HepG2 (cell line): ENCODE results near the gene CTU2. TPM values are rescaled to one million over a fixed set of nuclear protein-coding genes. Genes with fewer than 3 reads are reported as not detected.
A peak's percentile ranks its signal among the peaks of the same experiment; 100 is the strongest.

Experiments used
- ATF7 ChIP-seq, 2 experiments: fragments of 450-650 bp in 1 of 2; sonication (generic) in 1 of 2; formaldehyde crosslinking in 1 of 2; IDR thresholded peaks; 2 replicates each; pipeline versions ENCODE4 v1.4.0 to v1.6.1; 2016 to 2020; ENCODE audit warnings: antibody characterized with exemption in 1 of 2, mild to moderate bottlenecking in 1 of 2, missing genetic modification reagents in 1 of 2
- ATM ChIP-seq: fragments of 450-650 bp; IDR thresholded peaks from 2 replicates; pipeline ENCODE4 v1.7.1; 2017; ENCODE audit warnings: mild to moderate bottlenecking, borderline replicate concordance
- FOXK2 ChIP-seq: fragments of 450-650 bp; IDR thresholded peaks from 2 replicates; pipeline ENCODE4 v1.6.1; 2016
- HDAC2 ChIP-seq: sonication (generic); formaldehyde crosslinking; IDR thresholded peaks from 2 replicates; pipeline ENCODE4 v1.4.0; 2020; ENCODE audit warnings: missing genetic modification reagents
- HHEX ChIP-seq: IDR thresholded peaks from 2 replicates; pipeline ENCODE4 v1.6.1; 2016; ENCODE audit warnings: control low read depth
- MED1 ChIP-seq: sonication (generic); formaldehyde crosslinking; IDR thresholded peaks from 2 replicates; pipeline ENCODE4 v1.4.0; 2020; ENCODE audit warnings: missing genetic modification reagents
- NAIF1 ChIP-seq: sonication (generic); formaldehyde crosslinking; IDR thresholded peaks from 2 replicates; pipeline ENCODE4 v1.5.0; 2020; ENCODE audit warnings: mild to moderate bottlenecking, missing genetic modification reagents, borderline replicate concordance
- NR2C2 ChIP-seq: sonication (generic); formaldehyde crosslinking; IDR thresholded peaks from 2 replicates; pipeline ENCODE4 v1.4.0; 2020; ENCODE audit warnings: missing genetic modification reagents, mild to moderate bottlenecking, moderate library complexity, borderline replicate concordance
- NR3C1 ChIP-seq: sonication (generic); formaldehyde crosslinking; IDR thresholded peaks from 2 replicates; pipeline ENCODE4 v1.4.0; 2020; ENCODE audit warnings: missing genetic modification reagents
- RCOR2 ChIP-seq: IDR thresholded peaks from 2 replicates; pipeline ENCODE4 v1.6.1; 2016; ENCODE audit warnings: missing biosample characterization, missing genetic modification reagents
- SALL1 ChIP-seq: sonication (generic); formaldehyde crosslinking; IDR thresholded peaks from 2 replicates; pipeline ENCODE4 v1.8.0; 2022; ENCODE audit warnings: mild to moderate bottlenecking, missing genetic modification reagents
- SNRNP70 ChIP-seq: fragments of 200-400 bp; formaldehyde crosslinking; IDR thresholded peaks from 2 replicates; pipeline ENCODE4 v1.6.1; 2017; ENCODE audit warnings: mild to moderate bottlenecking, low read depth, low read length, moderate library complexity
- TAF1 ChIP-seq: sonication (generic); formaldehyde crosslinking; IDR thresholded peaks from 2 replicates; pipeline ENCODE4 v1.4.0; 2020; ENCODE audit warnings: missing genetic modification reagents
- TFAP4 ChIP-seq: sonication (generic); IDR thresholded peaks from 2 replicates; pipeline ENCODE4 v1.6.1; 2016; ENCODE audit warnings: low read depth, borderline replicate concordance
- ZFP36L1 ChIP-seq: sonication (generic); formaldehyde crosslinking; IDR thresholded peaks from 2 replicates; pipeline ENCODE4 v1.8.0; 2022; ENCODE audit warnings: mild to moderate bottlenecking, missing genetic modification reagents, moderate library complexity
- ZKSCAN1 ChIP-seq: fragments of 150-350 bp; IDR thresholded peaks from 2 replicates; pipeline ENCODE4 v1.6.1; 2014; ENCODE audit warnings: low read length
- ZMYM2 ChIP-seq: sonication (generic); formaldehyde crosslinking; IDR thresholded peaks from 2 replicates; pipeline ENCODE4 v1.8.0; 2022; ENCODE audit warnings: mild to moderate bottlenecking, missing genetic modification reagents
- ZNF124 ChIP-seq: sonication (generic); formaldehyde crosslinking; IDR thresholded peaks from 2 replicates; pipeline ENCODE4 v1.4.0; 2020; ENCODE audit warnings: missing genetic modification reagents
- ZNF180 ChIP-seq: sonication (generic); formaldehyde crosslinking; IDR thresholded peaks from 2 replicates; pipeline ENCODE4 v1.4.0; 2020; ENCODE audit warnings: low read depth, missing genetic modification reagents, borderline replicate concordance
- ZNF256 ChIP-seq: sonication (generic); formaldehyde crosslinking; conservative IDR thresholded peaks from 2 replicates; pipeline ENCODE4 v1.4.0; 2020; ENCODE audit warnings: missing genetic modification reagents
- ZNF317 ChIP-seq: sonication (generic); formaldehyde crosslinking; IDR thresholded peaks from 2 replicates; pipeline ENCODE4 v1.5.0; 2020; ENCODE audit warnings: mild to moderate bottlenecking, missing genetic modification reagents
- ZNF432 ChIP-seq: sonication (generic); formaldehyde crosslinking; IDR thresholded peaks from 2 replicates; pipeline ENCODE4 v1.5.0; 2020; ENCODE audit warnings: missing genetic modification reagents, mild to moderate bottlenecking, borderline replicate concordance
- ZNF512B ChIP-seq: sonication (generic); formaldehyde crosslinking; IDR thresholded peaks from 2 replicates; pipeline ENCODE4 v1.5.1; 2020; ENCODE audit warnings: missing genetic modification reagents, mild to moderate bottlenecking, borderline replicate concordance
- ZNF644 ChIP-seq: IDR thresholded peaks from 2 replicates; pipeline ENCODE4 v1.6.1; 2016; ENCODE audit warnings: low read depth
- ZNF652 ChIP-seq: IDR thresholded peaks from 2 replicates; pipeline ENCODE4 v1.6.1; 2016; ENCODE audit warnings: low read depth, borderline replicate concordance
- ZNF703 ChIP-seq: sonication (generic); formaldehyde crosslinking; IDR thresholded peaks from 2 replicates; pipeline ENCODE4 v1.5.1; 2020; ENCODE audit warnings: missing genetic modification reagents, mild to moderate bottlenecking, moderate library complexity, borderline replicate concordance
- ZNF713 ChIP-seq: sonication (generic); formaldehyde crosslinking; IDR thresholded peaks from 2 replicates; pipeline ENCODE4 v1.4.0; 2020; ENCODE audit warnings: mild to moderate bottlenecking, missing genetic modification reagents
- ZNF747 ChIP-seq: sonication (generic); formaldehyde crosslinking; IDR thresholded peaks from 2 replicates; pipeline ENCODE4 v1.8.1; 2023; ENCODE audit warnings: missing genetic modification reagents, mild to moderate bottlenecking, borderline replicate concordance
- ZNF790 ChIP-seq: sonication (generic); formaldehyde crosslinking; IDR thresholded peaks from 2 replicates; pipeline ENCODE4 v1.8.0; 2022; ENCODE audit warnings: missing genetic modification reagents, mild to moderate bottlenecking, borderline replicate concordance
- ZNF839 ChIP-seq: sonication (generic); formaldehyde crosslinking; IDR thresholded peaks from 2 replicates; pipeline ENCODE4 v1.4.0; 2020; ENCODE audit warnings: missing genetic modification reagents, mild to moderate bottlenecking, borderline replicate concordance
- ZNF891 ChIP-seq: sonication (generic); formaldehyde crosslinking; IDR thresholded peaks from 2 replicates; pipeline ENCODE4 v1.5.0; 2020; ENCODE audit warnings: mild to moderate bottlenecking, missing genetic modification reagents
- polyA plus RNA-seq, 8 experiments: library from polyadenylated mRNA; depleted of rRNA in 3 of 8; stranded (reverse) in 7 of 8; unstranded in 1 of 8; fragments of >200 nt; fragmentation: Illumina TruSeq in 4 of 8; extraction: Trizol in 4 of 8; gene quantifications; 2 replicates each; pipeline versions ENCODE4 v1.2.1 to v1.2.3, GENCODE V29; 2011 to 2016; ENCODE audit warnings: low read depth in 4 of 8, missing spikeins in 1 of 8, mixed read lengths in 1 of 8; ENCODE audit not compliant: insufficient read depth in 1 of 8
- total RNA-seq, 5 experiments: library from RNA; depleted of rRNA; stranded (reverse); fragments of >200 nt; fragmentation: Illumina TruSeq; extraction: Trizol; gene quantifications; 2 replicates each; pipeline ENCODE4 v1.2.3, GENCODE V29; 2016; ENCODE audit warnings: low read depth in 1 of 5

The CTU2 gene
- total and polyA plus RNA-seq, 2 of the 13 experiments (the other 11 are each of a cell fraction or from before 2014, with no cell fraction given): 13.3 to 21.9 TPM

DNA sequence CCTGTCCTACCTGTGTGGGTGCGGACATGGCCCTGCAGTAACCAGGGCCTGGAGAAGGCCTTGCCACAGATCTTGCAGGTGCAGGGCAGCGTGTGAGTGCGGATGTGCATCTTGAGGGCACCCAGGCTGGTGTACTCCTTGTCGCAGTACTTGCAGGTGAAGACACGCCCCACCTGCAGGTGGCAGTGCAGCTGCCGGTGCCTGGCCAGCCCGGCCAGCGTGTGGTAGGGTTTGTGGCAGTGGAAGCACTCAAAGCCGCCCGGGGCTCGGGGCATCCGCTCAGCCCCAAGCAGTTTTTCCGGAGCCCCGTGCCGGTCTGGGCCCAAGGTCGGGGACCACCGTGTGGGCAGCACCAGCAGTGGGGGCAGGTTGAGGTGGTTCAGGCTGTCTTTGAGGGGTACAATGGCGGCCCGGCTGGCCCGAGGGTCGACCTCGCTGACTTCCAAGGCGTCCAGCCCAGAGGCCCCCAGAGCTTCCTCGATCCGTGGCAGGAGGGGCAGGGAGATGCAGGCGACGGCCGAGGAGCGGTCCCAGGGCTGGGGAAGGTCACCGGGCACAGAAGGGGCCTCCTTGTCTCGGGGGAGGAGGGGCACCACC lies 25.1 kb upstream of the CTU2 start (continued):
- no peak for TF ChIP-seq NR2C2 (CRISPR knock-in tag)
- TF ChIP-seq NAIF1 (CRISPR knock-in tag): no peak
- no peak for TF ChIP-seq NR3C1
- no peak for TF ChIP-seq ZNF652 (CRISPR knock-in tag)
- no peak for TF ChIP-seq HHEX
- TF ChIP-seq ATF7 (IDR thresholded peaks at IDR 0.05): no peak
- no peak for TF ChIP-seq ATF7 (CRISPR knock-in tag; IDR thresholded peaks at IDR 0.05)
- TF ChIP-seq SALL1: peak; percentile 57
- no peak for TF ChIP-seq ZNF790 (CRISPR knock-in tag)
- TF ChIP-seq ZKSCAN1: no peak
- no peak for TF ChIP-seq ZNF703
- no peak for TF ChIP-seq ZNF180
- TF ChIP-seq RCOR2: no peak
- TF ChIP-seq ZNF124 (CRISPR knock-in tag): 0 out of 2 replicates have a peak, but pooled peaks have one; percentile 14
- 0 out of 2 replicates have a peak, but pooled peaks have one; percentile 22 for TF ChIP-seq ZNF317 (CRISPR knock-in tag)
- TF ChIP-seq TFAP4: peak; percentile 29; the same call in 1 of the 2 replicates
- TF ChIP-seq ZNF644 (CRISPR knock-in tag): no peak
- TF ChIP-seq SNRNP70: no peak
- no peak; the same call in 1 of the 2 replicates for TF ChIP-seq ZNF512B
- TF ChIP-seq ZNF256 (CRISPR knock-in tag): no peak
- TF ChIP-seq ZFP36L1: no peak
- TF ChIP-seq MED1: no peak
- TF ChIP-seq HDAC2 (CRISPR knock-in tag): no peak
- TF ChIP-seq TAF1 (CRISPR knock-in tag): 0 out of 2 replicates have a peak, but pooled peaks have one; percentile 17
- TF ChIP-seq ZNF891 (CRISPR knock-in tag): peak; percentile 24
- 0 out of 2 replicates have a peak, but pooled peaks have one; percentile 6 for TF ChIP-seq ZMYM2 (CRISPR knock-in tag)
- no peak for TF ChIP-seq ZNF747 (CRISPR knock-in tag)
- no peak for TF ChIP-seq ZNF839 (CRISPR knock-in tag)
- no peak for TF ChIP-seq ATM
- no peak for TF ChIP-seq ZNF432 (CRISPR knock-in tag)
- no peak for TF ChIP-seq FOXK2
- 0 out of 2 replicates have a peak, but pooled peaks have one; percentile 50 for TF ChIP-seq ZNF713 (CRISPR knock-in tag)
